ENCODE measurements around the gene ITPRIPL1. TPM values are rescaled to one million over a fixed set of nuclear protein-coding genes. Genes with fewer than 3 reads are reported as not detected.
"Not testable (repeated sequence)": the region's sequence is repeated elsewhere in the genome, so short reads cannot be mapped to it uniquely, and the experiment has no call there.

The ITPRIPL1 gene
- total RNA-seq = 4.7 TPM

GRCh38 chr2:96325041-96325883 is at the start of gene ITPRIPL1:
TSS of gene ITPRIPL1 (plus strand) at chr2:96325317. CDS start at chr2:96325840, 523 bp downstream.
- Histone ChIP-seq H3K27me3 (ENCODE audit: insufficient read depth, low read length) (no peaks in the 10 kb centered on the region), H3K4me3 (ENCODE audit: low read length) (peak within 1 kb of the TSS; percentile 48), H3K9me3 (ENCODE audit: low read depth, low read length) (no peaks in the 10 kb centered on the region), H3K4me1 (ENCODE audit: insufficient read depth, low read length) (peaks cover 46% of the 10 kb centered on the region)

GRCh38 chr2:96276787-96277499 is 48.2 kb upstream of the ITPRIPL1 start:
- H3K27me3 ChIP-seq (ENCODE audit: insufficient read depth, low read length) = no peaks in the 10 kb centered on the region
- H3K9me3 ChIP-seq (ENCODE audit: low read depth, low read length) = no peaks in the 10 kb centered on the region
- no peak overlapping the region for H3K4me3 ChIP-seq (ENCODE audit: low read length)
- no peaks in the 10 kb centered on the region for H3K4me1 ChIP-seq (ENCODE audit: insufficient read depth, low read length)

GRCh38 chr2:96287273-96287856 is 37.8 kb upstream of the ITPRIPL1 start:
- no peaks in the 10 kb centered on the region for H3K9me3 ChIP-seq (ENCODE audit: low read depth, low read length)
- no peaks in the 10 kb centered on the region for H3K4me1 ChIP-seq (ENCODE audit: insufficient read depth, low read length)
- no peak overlapping the region for H3K4me3 ChIP-seq (ENCODE audit: low read length)
- no peaks in the 10 kb centered on the region for H3K27me3 ChIP-seq (ENCODE audit: insufficient read depth, low read length)

- Histone ChIP-seq H3K9me3 (ENCODE audit: low read depth, low read length) (no peaks in the 10 kb centered on the region), H3K4me3 (ENCODE audit: low read length) (no peak overlapping the region), H3K4me1 (ENCODE audit: insufficient read depth, low read length) (no peaks in the 10 kb centered on the region), H3K27me3 (ENCODE audit: insufficient read depth, low read length) (no peaks in the 10 kb centered on the region)
These were observed 33.4 kb upstream of the ITPRIPL1 start for GRCh38 chr2:96291751-96292150.

- not testable (repeated sequence) for H3K27me3 ChIP-seq (ENCODE audit: insufficient read depth, low read length); H3K4me3 ChIP-seq (ENCODE audit: low read length); H3K9me3 ChIP-seq (ENCODE audit: low read depth, low read length); H3K4me1 ChIP-seq (ENCODE audit: insufficient read depth, low read length)
These were observed 30.8 kb upstream of the ITPRIPL1 start for GRCh38 chr2:96294271-96294670.

- Histone ChIP-seq H3K4me1 (ENCODE audit: insufficient read depth, low read length) (peaks cover 9% of the 10 kb centered on the region), H3K4me3 (ENCODE audit: low read length) (no peak overlapping the region), H3K27me3 (ENCODE audit: insufficient read depth, low read length) (no peaks in the 10 kb centered on the region), H3K9me3 (ENCODE audit: low read depth, low read length) (no peaks in the 10 kb centered on the region)
These were observed 28.2 kb upstream of the ITPRIPL1 start for GRCh38 chr2:96296925-96297324.

GRCh38 chr2:96301865-96302264 is 23.3 kb upstream of the ITPRIPL1 start:
- no peaks in the 10 kb centered on the region for H3K9me3 ChIP-seq (ENCODE audit: low read depth, low read length)
- no peak overlapping the region for H3K4me3 ChIP-seq (ENCODE audit: low read length)
- no peaks in the 10 kb centered on the region for H3K27me3 ChIP-seq (ENCODE audit: insufficient read depth, low read length)
- peaks cover 42% of the 10 kb centered on the region for H3K4me1 ChIP-seq (ENCODE audit: insufficient read depth, low read length)

GRCh38 chr2:96304606-96305005 is 20.5 kb upstream of the ITPRIPL1 start:
- peak overlapping the region; percentile 99 for H3K4me3 ChIP-seq (ENCODE audit: low read length)
- H3K27me3 ChIP-seq (ENCODE audit: insufficient read depth, low read length) = no peaks in the 10 kb centered on the region
- peaks cover 42% of the 10 kb centered on the region for H3K4me1 ChIP-seq (ENCODE audit: insufficient read depth, low read length)
- no peaks in the 10 kb centered on the region for H3K9me3 ChIP-seq (ENCODE audit: low read depth, low read length)

GRCh38 chr2:96305091-96305978 is 19.8 kb upstream of the ITPRIPL1 start, which contains the start of gene SNRNP200:
TSS of gene SNRNP200 (minus strand) at chr2:96305546. CDS start at chr2:96305437, 109 bp downstream.
- H3K27me3 ChIP-seq (ENCODE audit: insufficient read depth, low read length) = no peaks in the 10 kb centered on the region
- no peaks in the 10 kb centered on the region for H3K9me3 ChIP-seq (ENCODE audit: low read depth, low read length)
- peaks cover 42% of the 10 kb centered on the region for H3K4me1 ChIP-seq (ENCODE audit: insufficient read depth, low read length)
- peak within 1 kb of the TSS; percentile 99 for H3K4me3 ChIP-seq (ENCODE audit: low read length)

GRCh38 chr2:96305979-96306308 is 19.2 kb upstream of the ITPRIPL1 start:
- no peaks in the 10 kb centered on the region for H3K27me3 ChIP-seq (ENCODE audit: insufficient read depth, low read length)
- peak overlapping the region; percentile 99 for H3K4me3 ChIP-seq (ENCODE audit: low read length)
- H3K4me1 ChIP-seq (ENCODE audit: insufficient read depth, low read length) = peaks cover 42% of the 10 kb centered on the region

GRCh38 chr2:96306370-96306769 is 18.7 kb upstream of the ITPRIPL1 start:
- Histone ChIP-seq H3K9me3 (ENCODE audit: low read depth, low read length) (no peaks in the 10 kb centered on the region), H3K27me3 (ENCODE audit: insufficient read depth, low read length) (no peaks in the 10 kb centered on the region), H3K4me3 (ENCODE audit: low read length) (no peak overlapping the region), H3K4me1 (ENCODE audit: insufficient read depth, low read length) (peaks cover 39% of the 10 kb centered on the region)

More at GRCh38 chr2:96305979-96306308, 19.2 kb upstream of the ITPRIPL1 start:
- H3K9me3 ChIP-seq (ENCODE audit: low read depth, low read length) = no peaks in the 10 kb centered on the region

GRCh38 chr2:96308248-96308647 is 16.9 kb upstream of the ITPRIPL1 start:
- peaks cover 21% of the 10 kb centered on the region for H3K4me1 ChIP-seq (ENCODE audit: insufficient read depth, low read length)
- H3K4me3 ChIP-seq (ENCODE audit: low read length) = no peak overlapping the region
- no peaks in the 10 kb centered on the region for H3K27me3 ChIP-seq (ENCODE audit: insufficient read depth, low read length)
- no peaks in the 10 kb centered on the region for H3K9me3 ChIP-seq (ENCODE audit: low read depth, low read length)

- Histone ChIP-seq H3K27me3 (ENCODE audit: insufficient read depth, low read length) (no peaks in the 10 kb centered on the region), H3K9me3 (ENCODE audit: low read depth, low read length) (no peaks in the 10 kb centered on the region), H3K4me3 (ENCODE audit: low read length) (no peak overlapping the region), H3K4me1 (ENCODE audit: insufficient read depth, low read length) (peaks cover 33% of the 10 kb centered on the region)
These were observed 10.1 kb upstream of the ITPRIPL1 start for GRCh38 chr2:96315005-96315399.

- H3K4me3 ChIP-seq (ENCODE audit: low read length) = no peak overlapping the region
- H3K9me3 ChIP-seq (ENCODE audit: low read depth, low read length) = no peaks in the 10 kb centered on the region
- peaks cover 36% of the 10 kb centered on the region for H3K4me1 ChIP-seq (ENCODE audit: insufficient read depth, low read length)
- no peaks in the 10 kb centered on the region for H3K27me3 ChIP-seq (ENCODE audit: insufficient read depth, low read length)
These were observed 9.6 kb upstream of the ITPRIPL1 start for GRCh38 chr2:96315400-96316071.

Measured in mononuclear cell (primary cell).